ENCODE measurements around the gene TTC31.

Gene TTC31

GRCh38 chr2:74482801-74483674 lies at the start of gene TTC31, which contains the start of gene CCDC142:
TTC31 (plus strand) TSS chr2:74483081; CDS start chr2:74483096, 15 bp downstream.
CCDC142 (minus strand) TSS chr2:74482998; CDS start chr2:74482837, 161 bp downstream.
- TF ChIP-seq EZH2phosphoT487 (IDR thresholded peaks at IDR 0.05; ENCODE audit: low read length): no peak
- peak; percentile 85 for TF ChIP-seq CTCF (IDR thresholded peaks at IDR 0.05; ENCODE audit: low read length)
- Histone ChIP-seq H3K9me3 (replicated peaks; ENCODE audit: insufficient read depth, low read length) (no peaks in the 10 kb centered on the region), H4K20me1 (ENCODE audit: insufficient read depth, low read length) (no peaks in the 10 kb centered on the region), H3K4me1 (ENCODE audit: low read length) (peaks cover 8% of the 10 kb centered on the region), H3K4me3 (ENCODE audit: low read length) (peak within 1 kb of the TSS; percentile 99), H3K9me2 (replicated peaks; ENCODE audit: insufficient read depth, low read length) (no peaks in the 10 kb centered on the region), H3K4me2 (ENCODE audit: low read depth, low read length) (peak within 1 kb of the TSS; percentile 98), H2AFZ (ENCODE audit: low read length) (peak within 1 kb of the TSS; percentile 99), H3K9ac (ENCODE audit: low read length) (peak within 1 kb of the TSS; percentile 92), H3F3A (ENCODE audit: insufficient read depth, low read length) (peaks cover 4% of the 10 kb centered on the region; the same call in 1 of the 2 replicates), H3K27me3 (replicated peaks; ENCODE audit: insufficient read depth, low read length) (no peaks in the 10 kb centered on the region), H3K36me3 (replicated peaks; ENCODE audit: insufficient read depth, low read length) (no peaks in the 10 kb centered on the region), H3K79me2 (ENCODE audit: low read length) (peaks cover 33% of the 10 kb centered on the region), H3K27ac (ENCODE audit: low read length) (peak within 1 kb of the TSS; percentile 77)
- DNase-seq: peak; percentile 93

- no peaks in the 10 kb centered on the region for H3K9me3 ChIP-seq (replicated peaks; ENCODE audit: insufficient read depth, low read length)
- H3K4me1 ChIP-seq (ENCODE audit: low read length): peaks cover 5% of the 10 kb centered on the region
- H2AFZ ChIP-seq (ENCODE audit: low read length): no peak overlapping the region
- H3K27ac ChIP-seq (ENCODE audit: low read length): no peak overlapping the region
- peaks cover 6% of the 10 kb centered on the region for H3K27me3 ChIP-seq (replicated peaks; ENCODE audit: insufficient read depth, low read length)
- H3K4me3 ChIP-seq (ENCODE audit: low read length): no peak overlapping the region
- no peaks in the 10 kb centered on the region for H3F3A ChIP-seq (ENCODE audit: insufficient read depth, low read length)
- no peaks in the 10 kb centered on the region for H4K20me1 ChIP-seq (ENCODE audit: insufficient read depth, low read length)
- H3K36me3 ChIP-seq (replicated peaks; ENCODE audit: insufficient read depth, low read length): no peaks in the 10 kb centered on the region
- TF ChIP-seq EZH2phosphoT487 (IDR thresholded peaks at IDR 0.05; ENCODE audit: low read length) (no peak), EZH2 (optimal IDR thresholded peaks at IDR 0.05; ENCODE audit: low read depth, low read length) (no peak)
- no peak overlapping the region for H3K4me2 ChIP-seq (ENCODE audit: low read depth, low read length)
- H3K79me2 ChIP-seq (ENCODE audit: low read length): no peaks in the 10 kb centered on the region
- no peaks in the 10 kb centered on the region for H3K9me2 ChIP-seq (replicated peaks; ENCODE audit: insufficient read depth, low read length)
- DNase-seq: no peak
- H3K9ac ChIP-seq (ENCODE audit: low read length): no peak overlapping the region
Measured at GRCh38 chr2:74436111-74436805, 46.6 kb upstream of the TTC31 start.

- DNase-seq: no peak
- H3K9ac ChIP-seq (ENCODE audit: low read length): no peak overlapping the region
- peaks cover 5% of the 10 kb centered on the region for H3K4me1 ChIP-seq (ENCODE audit: low read length)
- no peak overlapping the region for H3K4me3 ChIP-seq (ENCODE audit: low read length)
- H3K27ac ChIP-seq (ENCODE audit: low read length): no peak overlapping the region
- no peak for TF ChIP-seq CTCF (IDR thresholded peaks at IDR 0.05; ENCODE audit: low read length)
- TF ChIP-seq EZH2phosphoT487 (IDR thresholded peaks at IDR 0.05; ENCODE audit: low read length): no peak
- TF ChIP-seq EZH2 (optimal IDR thresholded peaks at IDR 0.05; ENCODE audit: low read depth, low read length): no peak
- H3K4me2 ChIP-seq (ENCODE audit: low read depth, low read length): no peak overlapping the region
- H3K36me3 ChIP-seq (replicated peaks; ENCODE audit: insufficient read depth, low read length): no peaks in the 10 kb centered on the region
- no peaks in the 10 kb centered on the region for H3K79me2 ChIP-seq (ENCODE audit: low read length)
- no peak overlapping the region for H2AFZ ChIP-seq (ENCODE audit: low read length)
- no peaks in the 10 kb centered on the region for H4K20me1 ChIP-seq (ENCODE audit: insufficient read depth, low read length)
- H3K27me3 ChIP-seq (replicated peaks; ENCODE audit: insufficient read depth, low read length): peaks cover 14% of the 10 kb centered on the region
- no peaks in the 10 kb centered on the region for H3K9me3 ChIP-seq (replicated peaks; ENCODE audit: insufficient read depth, low read length)
- H3F3A ChIP-seq (ENCODE audit: insufficient read depth, low read length): no peaks in the 10 kb centered on the region
- H3K9me2 ChIP-seq (replicated peaks; ENCODE audit: insufficient read depth, low read length): no peaks in the 10 kb centered on the region
Measured at GRCh38 chr2:74436848-74437695, 45.8 kb upstream of the TTC31 start.

All from MM.1S (cell line).